ENCODE measurements around the gene PCBP3. TPM values are rescaled to one million over a fixed set of nuclear protein-coding genes. Genes with fewer than 3 reads are reported as not detected.

The PCBP3 gene
- total RNA-seq, 1 donor from 2014 or later, result 0.72 TPM

DNA sequence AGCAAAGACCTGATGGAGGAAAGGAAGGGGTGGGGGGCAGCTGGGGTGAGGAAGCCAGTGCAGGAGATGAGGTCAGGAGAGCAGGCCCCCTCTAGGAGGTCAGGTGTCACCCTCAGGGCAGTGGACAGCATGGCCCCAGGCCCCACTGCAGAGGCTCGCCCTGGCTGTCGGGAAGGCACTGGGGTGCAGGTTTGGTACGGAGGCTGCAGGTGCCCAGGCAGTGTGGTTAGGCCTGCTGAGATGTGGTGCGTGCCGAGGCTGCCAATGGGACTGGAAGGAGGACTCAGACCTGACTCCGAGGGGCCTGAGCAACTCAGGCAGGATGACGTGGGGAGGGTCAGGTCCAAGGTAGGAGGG is 82.3 kb downstream of the PCBP3 start:
- no peak for ATAC-seq

DNA sequence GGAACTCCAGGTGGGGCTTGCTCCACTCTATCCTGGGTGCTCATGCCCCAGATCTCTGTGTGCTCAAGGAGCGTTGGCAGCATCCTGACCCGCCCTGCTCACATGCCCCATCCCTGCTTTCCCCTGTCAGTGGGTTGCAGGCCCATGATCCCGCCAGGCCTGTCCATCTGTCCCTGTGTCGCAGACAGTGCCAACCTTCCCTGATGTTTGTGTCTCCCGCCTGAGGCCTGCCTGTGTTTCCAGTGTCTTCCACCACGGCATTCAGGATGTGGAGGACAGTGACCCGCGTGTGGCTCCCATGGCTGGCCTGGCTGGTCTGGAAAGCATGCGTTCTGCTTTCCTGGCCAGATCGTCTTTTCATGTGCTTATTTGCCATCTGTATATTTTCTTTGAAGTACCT is 82.9 kb downstream of the PCBP3 start:
- no peak for ATAC-seq

DNA sequence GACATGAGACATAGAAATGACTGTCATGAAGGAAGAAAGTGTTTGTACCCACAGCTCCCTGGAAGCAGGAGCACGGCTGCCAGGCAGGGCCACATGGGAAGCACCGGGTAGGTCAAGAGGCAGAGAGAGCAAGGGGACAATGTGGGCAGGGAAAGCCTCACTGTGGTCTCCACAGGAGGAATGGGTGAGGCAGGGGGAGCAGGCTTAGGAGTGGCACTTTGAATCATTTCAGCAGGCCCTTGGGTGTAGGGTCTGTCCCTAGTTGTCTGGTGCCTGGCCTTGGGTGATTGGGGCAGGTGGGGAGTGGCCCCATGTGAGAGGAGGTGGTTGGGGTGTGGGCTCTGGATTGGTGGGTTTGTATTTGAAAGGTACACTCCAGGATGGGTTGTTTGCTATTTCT is 83.9 kb downstream of the PCBP3 start:
- peak; percentile 17 for ATAC-seq

DNA sequence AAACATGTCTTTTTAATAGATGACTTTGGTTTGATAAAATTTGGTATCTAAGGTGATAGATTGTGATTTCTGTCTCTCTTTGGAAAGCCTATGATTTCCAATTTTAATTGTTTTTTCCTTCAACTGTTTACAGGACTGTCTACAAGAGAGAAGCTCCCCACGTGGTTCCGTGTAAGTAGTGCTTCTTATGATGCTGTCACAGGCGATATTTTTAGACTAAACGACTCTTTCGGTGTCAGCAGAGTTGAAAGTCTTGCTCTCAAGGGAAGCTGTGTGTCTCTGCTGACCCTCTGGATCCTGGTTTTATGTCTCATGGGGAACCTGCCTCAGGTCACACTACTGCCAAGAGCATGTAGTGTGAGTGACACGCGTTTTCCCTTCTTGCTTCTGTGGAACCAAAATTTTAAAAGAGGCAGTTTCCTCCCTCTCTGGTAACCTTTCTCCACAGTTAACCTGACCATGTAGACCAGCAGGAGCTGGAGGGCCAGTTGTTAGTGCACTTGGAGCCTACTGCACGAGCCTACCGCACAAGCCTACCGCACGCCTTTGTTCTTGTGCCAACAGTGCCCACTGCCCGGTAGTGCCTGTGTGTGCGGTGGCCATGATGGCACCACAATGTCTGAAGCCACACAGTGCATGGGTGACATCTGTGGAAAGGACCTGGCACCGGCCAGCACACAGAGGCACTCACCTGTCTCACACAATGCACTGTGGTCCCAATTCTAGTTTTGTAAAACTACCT is 91.9 kb downstream of the PCBP3 start:
- peak; percentile 25 for ATAC-seq

DNA sequence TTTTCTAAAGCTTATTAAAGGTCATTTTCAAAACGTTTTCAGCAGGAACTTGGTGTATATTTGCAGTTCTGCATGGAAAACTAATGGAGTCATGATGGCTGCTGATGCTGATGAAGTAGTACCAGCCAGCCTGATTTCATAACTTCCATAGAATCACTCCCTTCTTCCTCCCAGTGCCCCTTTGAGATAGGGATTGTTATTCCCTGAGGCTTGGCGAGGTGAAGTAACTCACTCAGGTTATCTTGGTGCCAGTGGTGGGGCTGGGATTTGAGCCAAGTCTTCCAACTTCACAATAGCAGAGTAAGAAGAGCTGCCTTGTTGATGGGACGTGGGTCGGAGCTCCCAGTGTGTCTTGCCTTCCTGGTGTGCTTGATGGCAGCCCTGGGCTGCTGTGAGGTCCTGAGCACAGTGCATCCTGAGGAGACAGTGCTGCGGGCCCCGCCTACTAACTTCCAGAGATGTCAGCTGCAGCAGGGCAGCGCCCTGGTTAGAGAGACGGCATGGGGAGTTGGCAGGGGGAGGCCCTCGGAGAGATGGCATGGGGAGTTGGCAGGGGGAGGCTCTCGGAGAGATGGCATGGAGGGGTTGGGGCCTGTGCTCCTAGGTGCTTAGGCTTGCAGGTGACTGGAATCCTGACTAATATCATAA is 92.6 kb downstream of the PCBP3 start:
- ATAC-seq, result no peak

DNA sequence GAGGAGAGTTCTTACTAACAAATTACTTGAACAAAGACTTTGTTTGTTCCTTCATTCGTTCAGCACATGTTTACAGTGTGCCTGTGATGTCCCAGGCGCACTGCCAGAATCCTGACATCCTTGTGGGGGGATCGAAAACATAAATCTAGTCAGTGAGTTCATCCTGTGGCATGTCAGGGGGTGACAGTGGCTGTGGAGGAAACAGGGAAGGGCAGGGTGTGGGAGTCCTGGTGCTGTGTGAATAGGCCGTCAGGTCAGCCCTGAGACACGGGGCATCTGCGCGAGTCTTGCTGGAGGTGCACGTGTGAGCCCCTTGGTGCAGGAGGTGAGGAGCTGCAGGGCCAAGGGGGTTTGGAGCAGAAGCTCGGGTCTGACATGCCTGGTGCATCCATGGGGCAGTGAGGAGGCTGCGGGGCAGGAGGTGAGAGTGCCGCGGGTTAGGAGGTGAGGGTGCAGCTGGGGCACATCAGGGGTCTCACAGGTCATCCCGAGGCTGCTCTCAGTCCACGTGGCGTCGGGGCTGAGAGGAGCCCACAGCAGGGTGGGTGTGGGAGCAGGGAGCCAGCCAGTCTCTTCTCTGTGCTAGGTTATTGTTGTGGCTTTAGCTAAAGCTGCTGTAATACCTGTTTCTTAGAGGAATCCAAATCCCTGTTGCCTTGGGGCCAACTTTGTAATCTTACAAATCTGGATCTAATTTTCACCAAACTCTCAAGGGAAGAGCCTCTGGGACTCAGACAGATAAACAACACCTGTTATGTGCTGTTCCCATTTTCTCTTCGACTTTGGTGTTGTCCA is 93.4 kb downstream of the PCBP3 start:
- no peak for ATAC-seq

DNA sequence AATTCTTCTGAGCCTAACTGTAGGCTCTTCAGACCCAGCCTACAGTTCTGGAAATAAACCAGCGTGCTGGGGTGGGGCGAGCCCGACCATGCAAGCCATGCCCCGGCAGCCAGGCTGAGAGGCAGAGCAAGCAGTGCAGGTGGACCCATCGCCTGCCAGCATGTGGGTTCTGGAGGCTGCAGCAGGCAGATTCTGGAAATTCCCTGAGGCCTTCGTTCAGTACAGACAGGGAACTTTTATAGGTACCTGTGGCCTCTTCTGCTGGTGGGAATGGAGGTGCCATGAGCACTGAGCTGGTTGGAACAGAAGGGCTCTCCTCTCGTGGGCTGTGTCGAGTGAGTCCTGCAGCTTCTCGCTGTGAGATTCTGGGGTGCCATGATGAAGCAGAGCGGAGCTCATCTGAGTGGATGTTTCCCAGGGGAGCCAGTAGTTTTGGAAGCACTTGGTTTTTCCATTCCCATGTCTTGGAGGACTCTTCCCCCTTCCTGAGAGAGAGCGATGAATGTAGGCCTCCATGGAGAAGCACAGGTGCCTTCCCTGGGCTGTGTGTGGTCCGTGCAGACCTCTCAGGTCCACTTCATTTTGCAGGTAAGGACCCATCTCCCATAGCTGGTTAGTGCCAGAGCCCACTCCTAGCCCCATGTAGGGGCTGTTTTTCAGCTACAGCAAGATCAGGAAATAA is 94.1 kb downstream of the PCBP3 start:
- ATAC-seq, result no peak

DNA sequence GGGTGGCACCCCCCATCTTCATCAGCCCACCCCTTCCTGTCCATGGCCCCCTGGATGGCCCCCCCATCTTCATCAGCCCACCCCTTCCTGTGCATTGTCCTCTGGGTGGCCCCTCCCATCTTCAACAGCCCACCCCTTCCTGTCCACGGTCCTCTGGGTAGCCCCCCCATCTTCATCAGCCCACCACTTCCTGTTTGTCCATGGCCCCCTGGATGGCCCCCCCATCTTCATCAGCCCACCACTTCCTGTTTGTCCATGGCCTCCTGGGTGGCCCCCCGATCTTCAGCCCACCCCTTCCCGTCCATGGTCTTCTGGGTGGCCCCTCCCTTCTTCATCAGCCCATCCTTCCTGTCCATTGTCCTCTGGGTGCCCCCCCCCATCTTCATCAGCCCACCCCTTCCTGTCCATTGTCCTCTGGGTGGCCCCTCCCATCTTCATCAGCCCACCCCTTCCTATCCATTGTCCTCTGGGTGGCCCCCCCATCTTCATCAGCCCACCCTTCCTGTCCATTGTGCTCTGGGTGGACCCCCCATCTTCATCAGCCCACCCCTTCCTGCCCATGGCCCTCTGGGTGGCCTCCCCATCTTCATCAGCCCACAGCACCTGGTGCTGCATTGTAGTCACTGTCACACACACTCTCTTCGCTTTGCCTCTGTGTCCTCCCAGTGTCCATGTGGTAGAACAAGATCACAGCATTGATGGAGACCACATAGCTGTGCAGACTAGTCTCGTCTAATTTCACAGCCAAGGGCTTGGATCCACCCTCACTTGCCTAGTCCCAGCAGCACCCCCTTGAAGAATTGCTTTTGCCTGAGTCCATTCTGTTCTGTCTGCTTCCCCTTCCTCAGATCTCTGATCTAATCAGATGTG is 95.9 kb downstream of the PCBP3 start:
- ATAC-seq, result no peak

DNA sequence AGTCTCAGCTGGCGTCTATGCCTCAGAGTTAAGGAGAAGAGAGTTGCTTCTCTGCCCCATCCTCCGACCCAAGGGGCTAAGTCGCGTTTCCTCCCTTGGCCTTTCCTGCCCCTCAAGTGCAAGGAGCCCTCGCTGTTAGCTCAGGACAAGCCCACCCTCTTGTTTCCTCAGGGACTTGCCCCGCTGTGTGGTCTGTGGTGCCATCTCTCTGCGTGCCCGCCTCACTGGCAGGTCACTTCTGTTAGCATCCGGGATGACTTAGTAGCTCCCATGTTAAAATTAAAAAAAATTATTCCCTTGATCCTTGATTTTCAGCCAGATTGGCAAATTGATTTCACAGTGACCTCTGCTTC is 96.5 kb downstream of the PCBP3 start:
- no peak for ATAC-seq

DNA sequence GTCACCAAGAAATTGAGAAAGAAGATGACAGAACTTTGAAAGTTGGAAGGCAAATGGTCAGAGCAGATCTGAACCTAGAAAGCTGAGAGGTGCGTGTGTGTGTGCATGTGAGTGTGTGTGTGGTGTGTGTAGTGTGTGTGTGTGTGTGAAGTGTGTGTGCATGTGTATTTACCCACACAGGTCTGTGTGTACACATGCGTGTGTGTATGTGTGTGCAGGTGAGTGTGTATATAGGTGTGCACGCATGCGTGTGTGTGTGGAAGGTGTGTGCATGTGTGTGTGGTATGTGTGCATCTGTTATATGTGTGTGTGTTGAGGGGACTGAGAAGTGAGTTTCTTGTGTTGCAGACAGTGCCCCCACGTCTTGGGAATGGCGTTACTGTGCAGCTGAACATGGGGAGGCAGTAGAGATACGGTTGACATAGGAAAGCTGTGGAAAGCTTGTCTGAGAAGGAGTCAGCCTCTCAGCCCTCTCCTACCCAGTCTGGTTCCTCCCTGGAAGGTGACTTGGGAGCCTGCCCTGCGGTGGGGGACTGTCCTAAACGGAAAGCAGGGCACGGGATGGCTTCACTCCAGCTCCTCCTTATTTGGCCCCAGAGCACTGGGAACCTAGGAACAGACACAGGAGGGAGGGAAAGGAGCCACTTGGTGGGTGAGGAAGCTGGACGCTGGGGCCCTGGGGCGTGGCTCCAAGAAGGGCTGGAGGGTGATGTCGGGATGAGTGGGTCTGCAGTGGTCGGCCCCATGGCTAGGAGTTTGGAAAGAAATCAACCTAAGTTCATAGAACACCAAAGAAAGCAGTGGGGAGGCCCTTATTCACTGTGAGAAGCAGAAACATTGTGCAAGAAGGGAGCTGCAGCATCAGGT is 97.2 kb downstream of the PCBP3 start:
- ATAC-seq, result no peak

DNA sequence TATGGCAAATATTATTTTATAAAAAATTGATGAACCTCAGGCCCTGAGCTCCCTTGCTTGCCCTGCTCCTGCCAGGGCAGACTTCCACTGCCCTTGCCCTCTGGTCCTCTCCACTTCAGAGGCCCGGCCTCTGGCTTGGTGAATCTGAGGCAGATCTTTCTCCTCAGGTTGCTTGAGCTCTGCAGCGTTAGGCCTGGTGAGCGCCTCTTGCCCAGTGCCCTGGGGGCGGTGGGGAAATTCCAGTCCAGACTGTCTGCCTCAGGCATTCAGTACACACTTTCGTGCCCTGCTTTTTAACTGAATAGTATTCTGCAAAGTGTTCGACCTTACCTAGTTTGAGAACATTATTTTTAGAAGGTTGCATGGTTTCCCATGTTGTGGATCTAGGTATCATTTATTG is 98.2 kb downstream of the PCBP3 start:
- ATAC-seq, result no peak

DNA sequence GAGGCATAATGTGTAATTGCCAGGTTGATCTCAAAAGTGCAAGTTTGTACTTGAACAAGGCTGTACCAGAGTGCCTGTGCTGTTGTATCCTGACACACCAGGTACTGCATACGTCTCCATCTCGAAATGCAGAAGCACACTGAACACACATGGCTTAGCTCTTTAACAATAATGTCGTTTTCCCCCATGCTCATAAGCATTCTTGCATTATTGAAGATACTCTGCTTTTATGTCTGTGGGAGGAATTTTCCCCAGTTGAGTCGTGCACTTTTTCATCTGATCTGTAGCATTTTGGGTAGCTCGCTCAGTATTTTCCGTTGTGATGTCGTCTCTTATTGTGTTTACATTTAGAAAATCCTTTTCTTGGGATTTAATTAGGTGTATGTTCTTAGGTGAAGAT is 98.7 kb downstream of the PCBP3 start:
- no peak for ATAC-seq

DNA sequence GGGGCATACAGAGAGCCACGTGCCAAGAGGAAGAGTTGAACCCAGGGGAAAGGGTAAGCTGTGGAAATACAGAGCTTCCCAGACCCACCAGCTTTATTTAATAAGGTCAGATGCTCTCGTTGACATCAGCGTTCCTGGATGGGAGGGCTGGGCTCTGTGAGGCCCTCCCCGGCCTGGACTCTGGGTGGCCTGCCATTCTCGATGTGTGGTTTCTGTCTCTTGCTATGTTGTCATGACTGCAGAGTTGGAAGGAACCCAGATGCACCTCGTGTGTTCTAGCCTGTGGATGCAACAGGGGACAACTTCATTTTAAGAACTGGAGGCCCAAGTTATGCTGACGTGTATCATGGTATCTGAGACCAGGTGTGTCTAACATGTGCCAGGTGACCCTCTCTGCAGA is 101.7 kb downstream of the PCBP3 start:
- ATAC-seq, result no peak

DNA sequence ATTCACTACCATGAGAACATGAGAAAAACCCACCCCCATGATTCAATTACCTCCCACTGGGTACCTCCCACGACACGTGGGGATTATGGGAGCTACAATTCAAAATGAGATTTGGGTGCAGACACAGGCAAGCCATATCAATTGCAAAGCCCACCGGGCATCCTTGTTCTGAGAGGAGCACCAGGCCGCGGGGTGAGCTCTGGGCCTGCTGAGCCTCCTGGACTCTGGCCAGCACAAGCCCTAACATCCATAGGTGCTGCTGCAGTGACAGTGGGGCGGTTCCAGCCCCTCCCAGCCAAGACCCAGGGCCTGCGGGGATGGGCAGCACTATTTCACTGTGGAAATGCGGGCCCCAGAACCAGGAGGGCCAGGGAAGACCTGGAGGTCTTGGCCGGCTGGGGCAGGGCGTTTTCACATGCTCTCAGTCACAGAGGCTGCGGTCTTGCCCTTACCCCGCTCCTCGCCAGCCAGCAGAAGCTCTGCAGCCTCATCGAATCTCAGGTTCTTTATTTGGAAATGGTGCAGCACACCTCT is 103.8 kb downstream of the PCBP3 start:
- ATAC-seq, result peak; percentile 17

DNA sequence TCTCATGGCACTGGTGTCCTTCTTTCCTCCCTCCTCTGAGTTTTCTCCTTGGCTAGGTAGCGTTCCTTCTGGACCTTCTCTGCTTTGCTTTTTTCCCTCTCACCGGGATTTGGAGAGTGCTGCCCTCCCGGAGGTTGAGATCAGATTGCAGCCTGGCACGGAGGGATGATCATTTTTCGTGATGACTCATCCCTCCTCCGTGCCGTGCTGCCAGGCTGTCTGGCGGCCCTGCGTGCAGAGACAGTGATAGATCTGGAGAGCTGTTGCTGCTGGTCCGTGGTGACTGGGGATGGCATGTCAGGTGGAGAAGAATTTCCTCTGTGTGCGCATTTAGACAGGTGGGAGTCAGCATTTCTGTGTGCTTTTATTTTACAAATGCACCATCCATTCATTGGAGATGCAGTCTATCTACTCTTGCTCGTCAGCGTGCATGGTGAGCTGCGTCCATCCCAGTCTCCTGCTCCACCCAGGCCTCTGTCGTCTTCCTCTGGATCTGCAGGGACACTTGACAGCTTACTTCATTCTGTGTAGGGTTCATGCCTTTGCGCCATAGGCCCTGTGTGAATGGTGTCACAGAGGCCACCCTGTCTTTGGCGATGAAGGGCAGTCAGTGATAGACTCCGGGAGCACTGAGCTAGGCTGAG is 104.4 kb downstream of the PCBP3 start:
- peak; percentile 84 for ATAC-seq

DNA sequence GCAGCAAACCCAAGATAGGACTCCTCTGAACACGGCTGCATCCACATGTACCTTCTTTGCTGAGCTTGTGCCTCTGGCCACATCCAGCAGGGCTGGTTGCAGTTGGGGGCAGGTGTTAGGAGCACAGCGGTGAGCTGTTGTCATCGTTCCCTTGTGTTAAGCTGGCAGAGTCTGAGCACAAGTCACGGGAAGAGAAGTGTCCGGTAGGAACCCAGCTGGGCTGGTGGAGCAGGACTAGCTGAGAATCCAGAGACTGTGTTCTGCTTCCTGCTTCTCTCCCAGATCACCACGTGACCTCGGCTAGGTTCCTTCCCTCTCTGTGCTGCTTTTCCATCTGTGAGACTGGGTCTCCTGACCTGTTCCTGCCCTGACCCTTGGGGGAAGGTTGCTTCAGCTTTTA is 105.1 kb downstream of the PCBP3 start:
- ATAC-seq, result no peak

DNA sequence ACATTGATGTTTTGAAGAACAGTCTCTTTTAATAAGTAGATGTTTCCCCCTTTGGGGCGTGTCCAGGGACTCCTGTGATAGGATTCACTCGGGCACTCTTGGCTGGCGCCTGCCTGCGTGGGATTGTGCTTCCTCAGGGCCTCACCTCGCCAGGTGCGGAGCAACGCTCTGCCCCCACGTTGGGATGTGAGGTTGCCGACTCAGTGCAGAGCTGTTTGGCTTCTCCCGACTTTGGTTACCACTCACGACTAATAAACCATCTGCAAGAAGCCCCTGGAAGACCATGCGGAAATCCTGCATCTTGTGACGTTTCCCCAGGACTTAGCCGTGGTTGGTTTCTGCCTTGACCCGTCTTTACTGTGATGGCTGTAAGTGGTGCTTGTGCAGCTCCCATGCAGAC is 106.4 kb downstream of the PCBP3 start:
- ATAC-seq, result no peak

DNA sequence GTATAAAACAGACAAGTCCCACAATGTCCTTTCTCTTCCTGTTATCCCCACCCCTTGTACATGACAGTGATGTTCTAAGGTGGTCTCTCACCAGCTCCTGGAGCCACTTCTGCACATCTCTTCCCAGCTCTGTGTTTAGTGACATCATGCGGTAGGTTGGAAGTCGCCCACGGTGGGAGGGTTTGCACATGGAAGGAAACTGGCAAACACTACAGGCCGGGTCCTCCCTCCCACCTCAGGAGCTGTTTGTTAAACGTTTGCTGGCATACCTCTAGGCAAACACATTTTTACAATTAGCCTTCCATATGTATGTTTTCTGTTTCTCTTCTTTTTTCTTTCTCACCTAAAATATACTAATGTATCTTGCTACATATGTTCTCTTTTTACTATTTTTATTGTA is 107.4 kb downstream of the PCBP3 start:
- ATAC-seq, result no peak

DNA sequence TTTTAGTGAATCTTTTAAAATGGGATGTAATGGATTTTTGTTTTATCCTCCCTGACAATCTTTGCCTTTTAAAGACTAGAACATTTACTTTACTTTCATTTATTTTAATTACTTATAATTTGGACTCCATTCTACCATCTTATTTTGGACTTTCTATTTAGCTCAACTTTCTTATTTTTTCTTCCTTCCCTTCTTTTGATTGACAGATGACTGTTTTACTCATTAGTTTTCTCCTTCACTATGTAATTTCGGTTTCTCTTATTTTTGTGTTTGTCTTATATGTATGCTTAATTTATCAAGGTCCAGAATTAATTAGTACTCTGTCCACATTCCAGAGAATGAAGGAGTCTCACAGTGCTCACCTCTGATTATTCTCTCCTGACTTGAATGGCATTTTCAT is 109.9 kb downstream of the PCBP3 start:
- ATAC-seq, result no peak

DNA sequence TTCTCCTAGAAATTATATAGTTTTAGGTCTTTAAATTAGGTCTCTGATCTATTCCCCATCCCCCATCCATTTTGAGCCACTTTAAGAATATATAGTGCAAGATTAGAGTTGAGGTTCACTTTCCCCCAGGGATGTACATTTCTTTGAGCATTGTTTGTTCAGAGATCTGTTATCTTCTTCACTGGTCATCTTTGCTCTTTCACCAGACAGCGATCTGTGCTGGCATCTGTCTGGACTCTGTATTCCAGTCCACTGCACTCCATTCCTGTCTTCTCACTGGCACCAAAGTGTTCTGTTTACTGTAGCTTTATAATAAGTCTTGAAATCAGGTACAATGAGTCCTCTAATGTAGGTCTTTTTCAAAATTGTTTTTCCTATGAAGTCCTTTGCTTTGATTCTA is 112.5 kb downstream of the PCBP3 start:
- no peak for ATAC-seq

DNA sequence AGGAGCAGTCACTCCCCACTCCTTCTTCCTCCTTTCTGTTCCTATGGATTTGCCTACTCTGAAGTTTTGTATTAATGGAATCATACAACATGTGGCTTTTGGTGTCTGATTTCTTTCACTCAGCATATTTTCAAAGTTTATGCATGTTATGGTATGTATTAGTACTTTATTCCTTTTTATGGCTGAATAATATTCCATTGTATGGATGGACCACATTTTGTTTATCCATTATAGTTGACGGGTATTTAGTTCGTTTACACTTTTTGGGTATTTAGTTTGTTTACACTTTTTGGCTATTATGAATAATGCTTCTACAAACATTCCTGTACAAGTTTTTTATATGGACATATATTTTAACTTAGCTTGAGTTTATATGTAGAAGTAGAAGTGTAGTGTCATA is 113.1 kb downstream of the PCBP3 start:
- no peak for ATAC-seq

Data from esophagus mucosa (tissue), 1 donor.